GM18951 (cell line): ENCODE results near the gene ATXN1.

ENCODE experiments used
- POLR2A ChIP-seq: IDR thresholded peaks from 4 replicates; pipeline ENCODE4 v1.6.1; 2011; ENCODE audit warnings: mild to moderate bottlenecking; ENCODE audit not compliant: insufficient read length, insufficient read depth; ENCODE audit errors: extremely low read depth
- in situ Hi-C: fragments of 300-500 bp; cut with MboI; formaldehyde crosslinking; loops from one replicate; pipeline ENCODE4 v1.12.0; 2022; ENCODE audit warnings: low sequenced_read_pairs, mixed read lengths, inconsistent platforms; ENCODE audit not compliant: unreplicated experiment

Gene ATXN1

DNA sequence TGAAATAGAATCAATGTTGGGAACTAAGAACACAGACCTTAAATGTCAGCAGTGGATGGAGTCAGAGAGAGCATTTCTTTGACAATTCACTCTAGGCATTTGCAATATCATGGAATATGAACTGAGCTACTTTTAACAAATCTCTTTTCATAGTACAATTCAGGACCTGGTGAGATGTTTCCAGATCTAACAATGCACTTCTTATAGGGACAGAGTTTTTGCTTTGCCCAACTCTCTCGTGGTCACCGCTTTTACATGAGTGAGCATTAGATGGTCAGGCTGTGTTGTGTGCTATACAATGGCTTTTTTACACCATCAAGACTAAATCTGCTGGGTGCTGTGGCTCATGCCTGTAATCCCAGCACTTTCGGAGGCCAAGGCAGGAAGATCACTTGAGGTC, 233.6 kb downstream of the ATXN1 start:
- in situ Hi-C loops: no loop called here
- TF ChIP-seq POLR2A: no peak

DNA sequence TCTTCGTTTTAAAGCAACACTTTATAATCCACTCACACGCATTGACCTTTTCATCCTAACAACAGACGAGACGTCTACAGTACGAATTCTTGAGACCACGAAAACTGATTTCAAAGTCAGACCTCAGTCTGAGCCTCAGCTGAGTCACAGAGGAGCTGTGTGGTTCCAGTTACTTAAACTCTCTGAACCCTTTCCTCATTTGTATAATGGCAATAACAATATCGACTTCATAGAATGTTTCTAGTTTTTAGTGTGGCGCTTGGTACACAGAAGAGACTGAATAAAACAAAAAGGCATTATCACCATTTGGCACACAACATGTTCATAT, 236.9 kb downstream of the ATXN1 start:
- in situ Hi-C loops: no loop called here
- no peak for TF ChIP-seq POLR2A

DNA sequence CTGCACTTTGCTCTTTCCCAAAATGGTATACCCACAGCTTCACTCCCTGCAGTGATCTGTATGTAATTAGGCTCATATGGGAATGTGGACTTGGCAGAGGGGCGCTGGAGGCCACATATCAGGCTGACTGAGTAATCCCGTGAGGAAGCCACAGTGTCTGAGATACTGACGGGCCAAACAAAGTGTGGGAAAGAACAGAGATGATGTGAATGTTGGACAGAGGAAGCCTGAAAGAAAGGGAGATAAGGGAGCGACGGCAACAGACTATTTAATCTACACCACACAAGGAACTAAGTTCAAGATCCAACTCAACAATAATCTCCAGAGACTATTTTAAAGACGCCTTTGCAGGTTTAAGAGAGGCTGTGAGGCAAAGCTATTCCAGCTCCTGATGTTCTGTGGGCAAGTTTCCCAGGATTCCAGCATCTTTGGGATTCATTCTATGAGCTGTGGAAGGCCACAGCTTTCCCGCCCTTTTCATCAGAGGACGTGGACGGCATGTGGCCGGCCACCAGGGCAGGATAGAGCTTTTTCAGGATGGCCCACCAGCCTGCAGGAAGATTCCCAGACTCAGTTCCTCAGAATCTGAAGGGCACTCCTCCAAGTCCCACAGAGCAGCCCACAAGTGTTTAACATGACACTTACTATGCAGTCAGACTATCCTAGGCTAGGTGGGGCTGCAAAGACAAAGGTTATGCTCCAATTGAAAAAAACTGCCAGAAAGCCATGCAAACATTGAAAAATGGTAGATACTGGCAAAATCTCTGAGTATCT, 237.5 kb downstream of the ATXN1 start:
- in situ Hi-C loops: no loop called here
- TF ChIP-seq POLR2A: no peak

DNA sequence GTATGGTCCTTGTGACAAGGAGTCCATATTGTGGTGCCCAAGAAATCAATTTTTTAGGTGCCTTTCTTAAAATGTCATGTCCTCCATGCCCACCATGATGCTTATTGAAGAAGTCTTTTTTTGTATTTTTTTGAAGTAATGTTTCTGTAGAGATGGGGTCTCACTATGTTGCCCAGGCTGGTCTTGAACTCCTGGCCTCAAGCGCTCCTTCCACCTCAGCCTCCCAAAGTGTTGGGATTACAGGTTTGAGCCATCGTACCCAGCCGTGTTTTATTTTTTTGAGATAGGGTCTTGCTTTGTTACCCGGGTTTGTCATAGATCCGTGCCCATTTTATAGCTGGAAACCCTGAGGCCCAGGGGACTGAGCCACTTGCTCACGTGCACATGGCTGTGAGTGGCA, 238.3 kb downstream of the ATXN1 start:
- no peak for TF ChIP-seq POLR2A
- in situ Hi-C loops: no loop called here

DNA sequence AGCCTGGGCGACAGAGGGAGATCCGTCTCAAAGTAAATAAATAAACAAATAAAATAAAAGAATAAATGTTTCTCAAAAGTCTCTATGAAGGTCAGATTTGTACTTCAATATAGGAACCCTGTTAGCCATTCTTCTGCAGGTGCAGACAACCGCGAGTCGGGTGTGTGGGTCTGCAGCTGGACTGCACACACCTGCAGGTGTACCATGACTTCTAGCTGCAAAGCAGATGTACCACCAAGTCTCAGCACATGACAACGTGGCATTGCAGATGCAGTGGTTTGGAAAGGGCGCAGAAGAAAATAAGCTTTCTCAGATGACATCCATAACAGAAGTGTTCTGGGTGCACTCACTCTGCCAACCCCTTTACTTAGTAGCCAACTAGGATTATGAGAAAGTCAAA, 239.7 kb downstream of the ATXN1 start:
- in situ Hi-C loops: no loop called here
- no peak for TF ChIP-seq POLR2A

DNA sequence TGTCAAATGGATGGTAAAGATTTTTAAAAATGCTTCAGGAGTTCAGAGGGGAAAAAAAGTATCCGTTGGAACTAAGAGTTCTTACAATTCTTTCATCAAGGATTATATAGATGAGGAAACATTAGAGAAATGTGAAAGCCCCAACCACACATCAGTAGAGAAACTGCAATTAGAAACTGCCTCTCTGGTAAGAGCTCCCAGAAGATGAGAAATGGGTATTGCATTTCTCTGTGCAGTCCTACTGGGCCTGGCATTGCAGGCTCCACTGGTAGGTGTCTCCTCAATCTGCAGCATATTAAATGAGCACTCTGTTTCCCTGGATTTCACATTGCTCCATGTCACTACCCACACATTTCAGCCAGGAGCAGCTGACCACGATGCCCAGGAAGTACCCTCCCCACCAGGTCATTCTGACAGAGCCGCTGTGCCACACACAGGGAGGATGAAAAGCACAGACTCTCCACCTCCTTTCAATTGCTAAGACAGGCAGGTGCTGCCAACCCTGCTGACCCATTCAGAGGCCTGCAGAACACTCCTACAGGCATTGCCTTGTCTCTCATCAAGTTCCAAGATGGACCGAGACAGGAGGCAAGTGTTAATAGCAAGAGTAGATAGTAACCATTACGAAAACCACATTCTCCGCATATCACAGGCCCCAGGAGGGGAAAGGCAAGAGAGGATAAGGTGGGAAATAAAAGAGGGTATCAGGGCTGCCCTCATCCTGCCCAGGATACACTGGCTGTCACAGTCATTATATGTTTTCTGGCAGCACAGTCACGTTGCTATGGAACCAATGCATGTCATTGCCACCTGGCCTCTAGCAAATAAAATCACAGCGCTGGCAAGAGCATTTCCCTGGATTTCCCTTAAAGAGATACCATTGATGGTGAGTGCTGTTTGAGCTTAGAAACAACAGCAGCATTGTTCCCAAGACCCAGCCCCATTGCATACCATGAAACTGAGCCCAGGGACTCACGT, 241.7 kb downstream of the ATXN1 start:
- TF ChIP-seq POLR2A: no peak
- in situ Hi-C loops: loop anchor here (10.0 kb wide), 1 partner anchor 235 kb away; no protein-coding TSS in a partner anchor

DNA sequence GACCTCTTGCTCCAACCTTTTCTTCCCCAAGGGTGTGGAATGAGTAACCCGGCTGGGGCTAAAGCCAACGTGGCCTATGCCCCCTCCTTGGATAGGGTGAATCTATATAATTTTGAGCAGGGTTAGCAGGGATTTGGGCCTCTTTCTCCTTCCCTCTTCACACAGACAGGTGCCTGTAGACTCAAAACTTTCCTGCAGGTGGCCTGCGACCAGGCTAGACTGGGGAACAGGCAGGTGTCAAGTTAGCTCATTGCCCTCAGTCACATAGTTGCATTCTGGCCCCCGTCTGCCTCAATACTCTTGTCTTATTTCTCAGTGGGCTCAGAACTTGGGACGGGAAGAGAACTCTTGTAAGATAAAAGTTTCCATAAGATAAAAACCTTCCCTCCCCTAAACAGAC, 243.0 kb downstream of the ATXN1 start:
- in situ Hi-C loops: loop anchor here (10.0 kb wide), 1 partner anchor 237 kb away; no protein-coding TSS in a partner anchor

DNA sequence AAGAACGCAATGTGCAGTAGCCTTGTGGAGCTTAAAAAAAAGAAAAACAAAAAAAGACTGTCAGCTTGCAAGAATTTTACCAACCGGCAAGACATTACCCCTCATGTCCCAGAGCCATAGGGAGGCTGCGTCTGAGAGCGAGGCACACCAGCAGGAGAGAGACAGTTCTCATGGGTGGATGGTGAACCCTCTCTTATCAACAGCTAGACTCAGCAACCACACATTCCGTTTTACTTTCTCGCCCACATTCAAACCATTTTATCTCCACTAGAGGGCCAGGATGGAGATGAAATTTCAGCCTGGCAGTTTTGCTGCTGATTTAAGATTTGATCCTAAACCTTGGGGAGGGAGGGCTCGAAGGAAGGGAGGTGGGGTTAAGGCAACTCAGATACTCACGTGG, 247.0 kb downstream of the ATXN1 start:
- in situ Hi-C loops: loop anchor here (10.0 kb wide), 1 partner anchor 241 kb away; no protein-coding TSS in a partner anchor

More for the DNA sequence above, 243.0 kb downstream of the ATXN1 start:
- no peak for TF ChIP-seq POLR2A

DNA sequence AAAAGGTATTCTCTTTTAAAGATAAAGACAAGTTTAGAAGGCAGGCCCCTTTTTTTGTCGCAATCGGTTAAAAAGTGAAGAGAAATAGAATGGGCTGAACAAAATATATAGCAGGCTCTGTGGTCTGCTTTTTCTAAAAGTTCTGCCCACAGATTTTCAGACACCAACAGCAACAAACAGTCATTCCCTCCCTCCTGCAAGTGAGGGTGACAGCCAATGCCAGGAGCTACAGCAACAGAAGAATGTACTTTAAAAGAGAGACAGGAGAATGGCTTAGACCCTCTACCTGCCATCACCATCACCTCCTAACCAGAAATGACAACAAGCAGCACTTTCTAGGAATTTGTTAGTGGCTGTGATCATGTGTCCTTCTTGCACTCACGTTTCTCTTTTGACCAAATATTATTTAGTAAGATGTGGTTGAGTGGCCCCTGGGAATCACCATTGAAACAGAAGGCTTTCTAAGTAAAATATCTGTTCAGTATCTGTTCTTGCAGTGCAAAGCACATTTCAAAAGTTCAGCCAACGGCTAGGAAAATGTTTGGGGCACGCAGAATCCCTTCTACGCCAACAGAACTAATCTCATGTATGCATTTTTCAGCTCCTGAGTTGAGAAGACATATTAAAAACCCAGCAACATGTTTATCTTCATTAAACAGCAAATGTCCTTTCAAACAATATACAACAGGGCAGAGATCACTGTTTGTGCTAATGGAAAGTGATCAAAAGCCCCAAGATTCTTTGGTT, 248.5 kb downstream of the ATXN1 start:
- TF ChIP-seq POLR2A: no peak
- in situ Hi-C loops: loop anchor here (10.0 kb wide), 1 partner anchor 242 kb away; no protein-coding TSS in a partner anchor

More for the DNA sequence above, 247.0 kb downstream of the ATXN1 start:
- no peak for TF ChIP-seq POLR2A

DNA sequence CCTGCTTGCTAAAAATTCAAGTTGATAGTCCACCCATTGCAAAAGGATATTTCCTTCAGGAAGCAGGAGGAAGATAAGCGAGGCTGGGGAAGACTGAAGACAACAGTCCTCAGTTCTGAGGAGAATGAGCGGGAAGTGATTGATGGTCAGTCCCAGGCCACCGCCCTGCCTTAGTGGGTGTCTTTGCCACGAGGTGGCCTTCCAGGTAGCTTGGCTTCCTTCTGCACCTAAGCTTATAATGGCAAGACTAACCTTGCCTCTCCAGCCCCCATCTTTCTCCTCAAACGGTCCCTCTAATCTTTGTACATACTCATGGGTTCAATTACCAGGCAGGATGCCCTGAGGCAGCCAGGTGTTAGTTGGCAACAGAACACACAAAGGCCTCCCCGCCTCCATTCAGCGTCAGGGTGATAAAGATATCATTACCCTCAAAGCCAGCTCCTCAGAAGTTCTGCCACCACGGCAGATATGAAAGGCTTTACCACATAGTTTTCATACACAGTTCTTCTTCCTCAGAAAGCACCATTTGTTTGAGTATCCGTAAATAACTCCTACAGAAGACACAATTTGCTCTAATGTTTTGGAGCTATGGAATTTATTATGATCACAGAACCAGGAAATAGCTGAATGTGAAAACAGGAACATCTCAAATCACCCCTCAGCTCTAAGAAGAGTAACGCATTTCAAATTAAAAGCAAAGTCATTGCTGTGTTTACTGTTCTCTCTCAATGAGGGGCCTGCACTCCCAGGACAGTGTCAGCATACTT, 249.4 kb downstream of the ATXN1 start:
- in situ Hi-C loops: loop anchor here (10.0 kb wide), 1 partner anchor 243 kb away; no protein-coding TSS in a partner anchor
- no peak for TF ChIP-seq POLR2A

DNA sequence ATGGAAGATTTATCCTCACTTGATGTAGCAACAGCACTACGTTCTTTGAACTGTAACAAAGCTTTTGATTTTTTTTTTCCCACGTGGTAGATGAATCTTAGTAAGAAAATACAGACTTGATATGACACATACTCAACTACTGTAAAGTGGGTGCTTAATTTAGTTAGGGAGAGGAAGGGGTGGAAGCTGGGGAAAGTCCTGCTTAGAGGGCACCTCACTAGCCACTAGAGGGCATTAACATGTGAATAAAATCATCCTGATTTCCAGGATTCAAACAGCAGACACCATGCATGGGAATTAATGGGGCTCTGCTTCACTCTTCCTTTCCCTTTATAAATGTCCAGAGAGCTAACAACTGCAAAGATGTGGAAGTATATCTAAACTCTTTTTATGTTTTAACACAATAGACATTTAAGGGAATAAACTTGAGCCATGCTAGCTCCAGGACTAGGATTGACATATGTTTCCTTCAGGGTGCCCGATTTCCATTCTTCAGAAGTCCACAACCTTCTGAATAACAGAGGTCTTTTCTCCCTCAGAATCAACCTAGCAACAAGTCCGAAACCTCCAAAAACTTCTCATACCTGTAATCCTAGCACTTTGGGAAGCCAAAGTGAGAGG, 250.1 kb downstream of the ATXN1 start:
- TF ChIP-seq POLR2A: no peak
- in situ Hi-C loops: loop anchor here (10.0 kb wide), 1 partner anchor 244 kb away; no protein-coding TSS in a partner anchor

DNA sequence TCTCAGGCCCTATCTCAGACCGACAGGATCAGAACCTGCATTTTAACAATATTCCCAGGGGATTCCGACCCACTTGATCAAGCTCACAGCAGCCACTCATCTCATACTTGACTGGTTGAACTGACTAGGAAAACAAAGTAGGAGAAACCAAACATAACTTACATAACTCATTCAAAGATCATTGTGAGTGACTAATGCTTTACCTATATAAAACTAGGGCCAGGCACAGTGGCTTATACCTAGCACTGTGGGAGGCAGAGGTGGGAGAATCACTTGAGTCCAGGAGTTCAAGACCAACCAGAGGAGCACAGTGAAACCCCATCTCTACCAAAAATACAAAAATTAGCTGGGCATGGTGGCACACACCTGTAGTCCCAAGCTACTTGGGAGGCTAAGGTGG, 251.0 kb downstream of the ATXN1 start:
- no peak for TF ChIP-seq POLR2A
- in situ Hi-C loops: loop anchor here (10.0 kb wide), 1 partner anchor 245 kb away; no protein-coding TSS in a partner anchor

DNA sequence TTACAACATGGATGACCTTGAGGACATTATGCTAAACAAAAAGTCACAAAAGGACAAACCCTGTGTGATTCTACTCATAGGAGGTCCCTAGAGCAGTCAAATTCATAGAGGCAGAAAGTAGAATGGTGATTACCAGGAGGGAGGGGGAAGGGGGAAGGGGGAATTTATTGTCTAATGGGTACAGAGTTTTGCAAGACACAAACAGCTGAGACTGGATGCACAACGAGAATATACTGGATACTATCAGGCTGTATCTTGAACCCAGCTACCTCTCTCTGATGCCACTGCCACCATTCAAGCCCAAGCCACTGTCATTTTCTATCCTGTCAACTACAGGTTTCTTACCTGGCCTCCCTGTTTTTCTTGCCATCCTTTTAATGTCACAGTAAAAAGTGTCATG, 252.3 kb downstream of the ATXN1 start:
- in situ Hi-C loops: no loop called here
- TF ChIP-seq POLR2A: no peak
